Dermis blood vessel endothelial cell (primary cell): ENCODE measurements around the gene PSMD8. TPM values are rescaled to one million over a fixed set of nuclear protein-coding genes. Genes with fewer than 3 reads are reported as not detected.
"Not testable (repeated sequence)": the region's sequence is repeated elsewhere in the genome, so short reads cannot be mapped to it uniquely, and the experiment has no call there.

Experiments used
- DNase-seq: peaks from one replicate; pipeline ENCODE4 v3.0.0; 2010
- total RNA-seq: library from RNA; depleted of rRNA; stranded (reverse); fragments of >200 nt; gene quantifications from 2 replicates; pipeline ENCODE4 v1.2.3, GENCODE V29; 2014

The PSMD8 gene
- total RNA-seq, 1 donor from 2014 or later, result 251 TPM

DNA sequence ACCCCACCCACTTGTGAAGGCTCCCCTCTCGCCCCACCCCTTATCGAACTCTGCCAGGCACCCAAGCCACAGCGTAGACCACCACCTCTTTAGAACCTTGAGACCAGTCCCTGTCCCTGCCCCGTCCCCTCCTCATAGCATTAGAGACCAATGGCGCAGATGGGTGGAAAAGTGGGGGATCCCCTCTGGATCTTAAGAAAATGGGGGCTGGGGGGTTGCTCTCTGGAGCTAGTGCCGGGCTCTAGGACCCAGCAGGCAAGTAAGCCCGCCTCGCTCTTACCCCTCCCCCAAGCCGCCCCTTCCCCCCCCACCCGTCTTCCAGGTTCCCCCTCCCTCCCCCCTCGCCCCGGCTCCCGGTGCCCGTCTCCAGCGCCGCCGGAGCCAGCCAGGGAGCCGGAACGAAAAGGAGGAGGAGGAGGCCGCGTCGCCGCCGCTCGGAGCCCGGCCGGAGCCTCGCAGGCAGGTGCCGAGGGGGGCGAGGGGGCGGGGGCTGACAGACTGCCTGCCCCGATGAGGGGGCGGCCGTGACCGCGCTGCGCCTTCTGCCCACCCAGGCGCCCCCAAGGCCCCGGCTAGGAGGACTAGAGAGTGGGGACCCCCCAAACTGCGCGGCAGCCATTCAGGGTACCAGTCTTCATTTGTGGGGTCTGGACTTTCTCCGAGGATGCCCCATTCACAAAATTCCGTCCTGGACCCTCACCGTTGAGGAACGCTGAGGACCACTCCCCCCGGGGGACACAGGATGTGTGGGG, 14.2 kb downstream of the PSMD8 start, which contains the start of gene SPRED3:
TSS of gene SPRED3 (plus strand) at position 349 of the 752 bp plus-strand sequence. CDS start 1,606 bp downstream, outside the sequence.
- peak; percentile 70 for DNase-seq

DNA sequence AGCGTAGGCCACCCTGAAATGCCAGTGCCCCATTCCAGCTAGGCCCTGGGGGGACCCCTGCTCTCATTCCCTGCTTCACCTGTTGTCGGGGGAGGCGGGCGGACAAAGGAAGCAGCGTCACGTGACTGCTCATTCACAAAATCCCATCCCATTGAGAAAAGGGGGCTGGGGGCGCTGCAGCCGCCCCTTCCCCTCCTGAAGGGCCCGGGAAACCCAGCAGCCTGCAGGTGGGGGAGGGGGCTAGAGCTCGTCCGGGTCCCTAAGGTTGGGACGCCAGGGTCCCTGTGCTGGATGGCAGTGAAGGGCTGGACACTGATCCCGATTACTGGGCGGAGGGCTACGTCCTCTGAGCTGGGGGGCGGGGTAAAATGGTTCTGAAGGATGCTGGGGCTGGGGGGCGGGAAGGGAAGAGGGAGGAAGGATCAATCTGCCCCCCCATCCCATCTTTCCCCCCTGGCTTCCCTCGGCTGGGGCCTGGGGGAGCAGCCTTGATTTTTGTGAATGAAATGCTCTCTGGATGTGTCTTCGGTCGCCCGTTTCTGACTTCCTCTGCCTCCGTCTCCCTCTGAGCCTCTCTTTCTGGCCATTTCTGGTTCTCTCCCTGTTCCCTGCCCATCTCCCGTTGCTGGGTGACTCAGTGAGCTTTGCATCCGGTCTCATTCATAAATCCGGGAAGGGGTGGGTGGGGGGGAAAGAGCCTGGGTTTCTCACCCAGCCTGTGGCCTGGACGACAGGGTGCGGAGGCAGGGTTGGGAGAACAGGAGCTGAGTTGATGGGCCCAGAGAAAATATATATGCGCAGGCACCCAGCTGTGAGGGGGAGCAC, 14.9 kb downstream of the PSMD8 start:
- DNase-seq, result peak; percentile 83

DNA sequence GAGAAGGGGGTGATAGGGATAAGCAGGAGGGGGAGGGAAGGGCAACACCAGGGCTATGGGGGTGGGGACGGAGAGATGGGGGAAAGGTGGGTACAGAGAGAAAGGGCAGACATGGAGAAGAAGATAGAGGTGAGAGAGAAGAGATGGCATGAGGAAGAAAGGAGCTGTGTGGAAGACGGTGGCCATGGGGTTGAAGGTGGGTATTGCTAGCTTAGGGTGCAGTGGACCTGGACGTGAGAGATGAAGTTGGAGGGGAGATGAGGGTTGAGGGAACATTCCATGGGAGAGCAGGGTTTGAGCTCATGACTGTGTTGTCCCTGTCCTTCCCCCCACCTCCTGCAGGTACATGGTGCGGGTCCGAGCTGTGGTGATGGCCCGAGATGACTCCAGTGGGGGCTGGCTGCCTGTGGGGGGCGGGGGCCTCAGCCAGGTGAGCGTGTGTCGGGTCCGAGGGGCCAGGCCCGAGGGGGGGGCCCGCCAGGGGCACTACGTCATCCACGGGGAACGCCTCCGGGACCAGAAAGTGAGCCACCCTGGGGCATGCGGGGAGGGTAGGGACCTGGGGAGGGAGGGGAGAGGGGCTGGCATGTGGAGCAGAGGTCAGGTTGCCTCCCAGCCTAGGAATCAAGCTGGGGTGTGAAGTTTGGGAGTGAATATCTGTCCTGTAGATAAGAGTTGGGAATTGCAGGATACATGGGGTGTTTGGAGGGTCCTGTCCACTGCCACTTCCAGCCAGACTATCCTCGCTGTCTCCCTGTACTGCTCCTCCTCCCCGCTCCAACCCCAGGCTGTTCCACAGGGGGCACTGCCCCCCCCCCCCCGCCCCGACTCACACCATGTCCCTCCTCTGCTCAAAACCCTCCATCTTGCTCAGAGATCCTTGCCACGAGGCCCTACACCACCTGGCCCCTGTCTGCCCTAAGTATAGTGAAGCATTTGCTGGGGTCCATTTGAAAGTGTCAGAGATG, 15.9 kb downstream of the PSMD8 start:
- no peak for DNase-seq

DNA sequence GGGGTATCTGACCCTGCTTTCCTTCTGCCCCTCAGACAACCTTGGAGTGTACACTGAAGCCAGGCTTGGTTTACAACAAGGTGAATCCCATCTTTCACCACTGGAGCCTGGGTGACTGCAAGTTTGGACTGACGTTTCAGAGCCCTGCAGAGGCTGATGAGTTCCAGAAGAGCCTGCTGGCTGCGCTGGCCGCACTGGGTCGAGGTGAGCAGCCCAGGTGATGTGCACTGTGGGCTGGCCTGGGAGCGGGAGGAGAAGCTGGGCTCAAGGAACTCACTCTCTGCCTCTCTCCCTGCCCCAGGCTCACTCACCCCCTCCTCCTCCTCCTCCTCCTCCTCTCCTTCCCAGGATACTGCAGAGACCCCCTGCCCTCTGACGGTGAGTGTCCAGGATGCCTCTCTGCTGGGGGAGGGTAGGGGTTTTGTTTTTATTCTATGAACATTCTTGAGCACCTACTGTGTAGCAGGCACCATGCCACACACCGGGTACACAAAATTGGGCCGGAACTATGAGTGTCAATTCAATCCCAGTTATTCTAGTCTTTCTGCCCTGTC, 17.6 kb downstream of the PSMD8 start:
- no peak for DNase-seq

DNA sequence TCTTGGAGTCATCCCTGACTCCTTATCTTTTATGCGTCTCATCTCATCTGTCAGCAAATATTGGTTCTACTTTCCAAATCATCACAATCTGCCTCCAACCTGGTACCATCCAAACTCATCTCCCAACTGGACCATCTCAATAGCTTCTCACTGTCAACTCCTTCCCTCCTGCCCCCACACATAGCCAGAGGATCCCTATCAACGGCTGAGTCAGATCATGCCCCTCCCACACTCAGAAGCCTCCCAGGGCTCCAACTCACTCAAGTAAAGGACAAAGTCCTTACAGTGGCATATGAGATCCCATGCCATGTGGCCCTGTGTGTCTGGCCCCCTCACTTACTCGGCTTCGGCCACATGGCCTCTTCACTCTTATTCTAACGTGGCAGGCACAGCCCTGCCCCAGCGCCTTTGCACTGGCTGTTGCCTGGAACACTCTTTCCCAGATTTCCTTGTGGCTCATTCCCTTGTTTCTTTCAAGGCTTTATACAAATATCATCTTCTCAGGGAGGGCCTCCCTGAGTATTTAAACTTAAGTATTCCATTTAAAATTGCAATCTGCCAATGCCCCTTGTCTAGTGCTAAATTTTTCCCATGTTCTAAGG, 18.4 kb downstream of the PSMD8 start:
- no peak for DNase-seq

DNA sequence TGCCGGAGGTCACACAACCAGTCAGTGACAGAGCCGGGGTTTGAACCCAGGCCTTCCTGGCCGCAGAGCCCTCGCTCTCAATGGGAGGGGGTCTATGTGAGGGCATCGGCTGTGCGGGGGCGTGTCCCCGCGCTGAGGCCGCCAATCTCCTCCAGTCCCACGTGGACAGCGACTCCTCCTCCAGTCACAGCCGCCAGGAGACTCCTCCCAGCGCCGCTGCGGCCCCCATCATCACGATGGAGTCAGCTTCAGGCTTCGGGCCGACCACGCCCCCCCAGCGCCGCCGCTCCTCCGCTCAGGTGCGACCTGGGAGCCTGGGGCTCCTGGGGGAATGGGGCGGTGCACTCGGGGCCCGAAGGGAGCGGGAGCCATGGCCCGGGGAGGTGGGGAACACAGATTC, 20.1 kb downstream of the PSMD8 start:
- peak; percentile 37 for DNase-seq

DNA sequence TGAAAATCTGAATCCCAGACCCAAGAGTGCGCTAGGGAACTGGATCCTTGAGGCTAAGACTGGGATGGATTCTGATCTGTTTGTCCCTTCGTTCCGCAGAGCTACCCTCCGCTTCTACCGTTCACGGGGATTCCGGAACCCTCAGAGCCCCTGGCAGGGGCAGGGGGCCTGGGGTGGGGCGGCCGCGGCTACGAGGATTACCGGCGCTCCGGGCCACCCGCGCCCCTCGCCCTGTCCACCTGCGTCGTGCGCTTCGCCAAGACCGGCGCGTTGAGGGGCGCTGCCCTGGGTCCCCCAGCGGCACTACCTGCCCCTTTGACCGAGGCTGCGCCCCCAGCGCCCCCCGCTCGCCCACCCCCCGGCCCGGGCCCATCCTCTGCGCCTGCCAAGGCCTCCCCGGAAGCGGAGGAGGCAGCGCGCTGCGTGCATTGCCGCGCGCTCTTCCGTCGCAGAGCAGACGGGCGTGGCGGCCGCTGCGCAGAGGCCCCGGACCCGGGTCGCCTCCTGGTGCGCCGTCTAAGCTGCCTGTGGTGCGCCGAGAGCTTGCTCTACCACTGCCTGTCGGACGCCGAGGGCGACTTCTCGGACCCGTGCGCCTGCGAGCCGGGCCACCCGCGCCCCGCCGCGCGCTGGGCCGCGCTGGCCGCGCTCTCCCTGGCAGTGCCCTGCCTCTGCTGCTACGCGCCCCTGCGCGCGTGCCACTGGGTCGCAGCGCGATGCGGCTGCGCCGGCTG, 21.2 kb downstream of the PSMD8 start:
- DNase-seq, result no peak

DNA sequence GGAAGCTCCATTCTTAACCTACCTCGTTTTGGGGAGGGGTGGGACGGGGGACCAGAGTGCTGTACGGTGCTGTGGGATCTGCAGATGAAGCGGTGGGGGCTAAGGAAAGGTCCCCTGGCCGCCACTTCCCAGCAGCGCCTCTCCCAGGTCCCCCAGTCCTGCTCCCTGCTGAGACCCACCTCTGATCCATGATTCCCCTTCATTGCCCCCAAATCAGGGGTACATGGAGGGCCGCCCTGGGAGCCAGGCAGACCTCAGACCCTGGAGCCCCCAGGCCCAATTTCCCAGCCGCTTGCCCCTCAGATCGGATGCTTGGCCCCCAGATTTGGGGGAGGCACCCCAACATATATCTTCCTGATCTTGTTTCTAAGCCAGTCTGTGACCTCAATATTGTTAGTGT, 24.7 kb downstream of the PSMD8 start:
- DNase-seq, result no peak

DNA sequence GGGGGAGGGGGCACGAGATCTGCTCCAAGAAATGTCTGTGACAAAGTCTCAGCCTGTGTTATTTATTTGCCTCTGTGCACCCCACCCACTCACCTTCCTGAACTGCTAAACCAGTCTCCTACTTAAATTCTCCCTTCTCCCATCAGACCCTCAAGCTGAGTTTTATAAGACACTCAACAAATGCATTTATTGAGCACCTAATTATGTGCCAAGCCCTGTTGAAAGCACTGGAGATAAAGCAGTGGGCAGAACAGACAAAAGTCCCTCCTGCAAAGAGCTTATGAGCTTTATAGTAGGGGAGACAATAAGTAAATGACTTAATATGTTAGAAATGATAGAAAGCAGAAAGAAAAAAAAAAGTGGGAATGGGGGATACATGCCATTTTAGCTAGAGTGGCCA, 25.2 kb downstream of the PSMD8 start:
- no peak for DNase-seq

DNA sequence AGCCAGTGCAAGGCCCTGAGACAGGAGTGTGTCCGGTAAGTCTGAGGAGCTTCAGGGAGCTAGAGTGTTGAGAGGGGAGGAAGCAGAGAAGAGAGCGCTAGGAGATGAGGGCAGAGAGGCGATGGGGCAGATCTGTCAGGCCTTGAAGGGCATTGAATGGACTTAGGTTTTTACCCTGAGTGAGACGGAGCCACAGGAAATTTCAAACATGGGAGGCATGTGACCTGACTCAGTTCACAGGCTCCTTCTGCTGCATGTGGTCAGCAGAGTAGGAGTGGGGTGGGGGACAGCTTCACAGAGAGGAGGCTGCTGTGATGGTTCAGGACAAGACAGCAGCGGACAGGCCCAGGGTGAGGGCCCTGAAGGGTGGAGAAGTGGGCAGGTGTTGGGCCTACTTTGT, 26.0 kb downstream of the PSMD8 start:
- DNase-seq, result no peak

DNA sequence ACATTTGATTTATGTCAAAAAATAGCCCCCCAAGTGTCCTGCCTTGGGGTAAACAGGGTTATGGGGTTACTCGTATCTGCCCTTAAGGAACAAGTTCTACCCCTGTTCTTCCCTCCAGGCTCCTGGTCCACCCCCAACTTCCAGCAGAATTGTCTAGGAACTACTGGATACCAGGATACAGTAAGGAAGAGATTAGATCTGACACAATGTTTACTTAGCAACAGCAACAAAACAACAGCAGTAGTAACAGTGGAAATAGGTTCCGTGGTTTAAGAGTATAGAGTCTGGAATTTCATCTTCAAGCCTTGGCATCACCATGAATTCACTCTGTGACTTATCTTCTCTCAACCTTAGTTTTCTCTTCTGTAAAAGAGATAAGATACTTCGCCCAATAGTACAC, 26.8 kb downstream of the PSMD8 start:
- DNase-seq, result peak; percentile 68

DNA sequence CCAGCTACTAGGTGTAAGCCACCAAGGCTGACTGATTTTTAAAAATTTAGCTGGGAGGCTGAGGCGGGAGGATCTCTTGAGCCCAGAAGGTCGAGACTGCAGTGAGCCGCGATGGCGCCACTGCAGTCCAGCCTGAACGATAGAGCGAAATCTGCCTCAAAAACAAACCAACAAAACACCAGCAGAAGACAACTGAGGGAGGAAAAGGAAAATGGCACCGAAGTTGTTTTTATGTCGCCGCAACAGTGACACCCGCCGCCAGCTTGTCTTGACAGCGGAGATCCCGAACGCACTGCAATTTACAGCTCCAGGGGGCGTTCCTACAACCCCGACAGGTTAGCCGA, 28.2 kb downstream of the PSMD8 start:
- DNase-seq, result no peak

DNA sequence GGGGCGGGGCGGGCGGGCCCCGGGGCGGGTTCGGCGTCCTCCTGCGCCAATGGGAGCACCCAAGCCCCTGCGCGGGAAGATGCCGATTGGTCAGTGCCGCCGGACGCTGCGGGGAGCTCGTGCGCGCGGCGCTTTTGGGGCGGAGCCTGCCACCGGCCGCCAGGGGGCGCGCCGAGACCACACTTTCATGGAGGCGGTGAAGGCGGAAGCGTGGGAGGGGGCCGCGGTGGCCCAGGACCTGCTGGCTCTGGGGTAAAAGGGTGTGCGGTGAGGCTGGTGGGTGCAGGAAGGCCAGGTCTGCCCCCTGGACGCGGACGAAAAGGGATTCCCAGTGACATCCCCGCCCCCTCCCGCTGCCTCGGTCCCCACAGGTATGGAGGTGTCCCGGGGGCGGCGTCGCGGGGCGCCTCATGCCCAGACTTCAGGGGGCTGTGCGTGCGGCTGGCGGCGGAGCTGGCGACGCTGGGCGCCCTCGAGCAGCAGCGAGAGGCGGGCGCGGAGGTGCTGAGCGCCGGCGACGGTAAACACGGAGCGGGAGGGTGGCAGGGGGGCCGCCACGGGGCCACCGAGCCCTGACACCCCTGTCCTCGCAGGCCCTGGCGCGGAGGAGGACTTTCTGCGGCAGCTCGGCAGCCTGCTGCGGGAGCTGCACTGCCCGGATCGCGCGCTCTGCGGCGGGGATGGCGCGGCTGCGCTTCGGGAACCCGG, 28.8 kb downstream of the PSMD8 start, which contains the start of gene FAM98C:
TSS of gene FAM98C (plus strand) at position 127 of the 708 bp plus-strand sequence. CDS start at position 188, 61 bp downstream.
- DNase-seq, result peak; percentile 98

DNA sequence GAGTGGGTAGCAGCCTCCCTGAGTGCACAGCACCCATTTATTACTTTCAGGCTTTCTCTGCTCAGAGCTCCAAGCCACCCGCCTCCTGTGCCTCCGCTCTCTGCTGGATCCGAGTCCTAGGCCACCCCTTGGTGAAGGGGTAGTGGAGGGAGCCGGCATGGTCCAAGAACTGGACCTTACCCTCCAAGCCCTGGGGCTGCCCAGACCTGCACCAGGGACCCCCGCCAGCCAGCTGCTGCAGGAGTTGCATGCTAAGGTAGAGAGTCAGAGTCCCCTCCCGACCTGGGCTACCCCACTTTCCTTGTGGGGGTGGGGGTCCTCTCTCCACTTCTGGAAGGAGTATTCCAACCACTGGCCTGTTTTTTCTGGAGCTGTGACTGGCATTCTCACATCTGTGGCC, 30.5 kb downstream of the PSMD8 start:
- no peak for DNase-seq

DNA sequence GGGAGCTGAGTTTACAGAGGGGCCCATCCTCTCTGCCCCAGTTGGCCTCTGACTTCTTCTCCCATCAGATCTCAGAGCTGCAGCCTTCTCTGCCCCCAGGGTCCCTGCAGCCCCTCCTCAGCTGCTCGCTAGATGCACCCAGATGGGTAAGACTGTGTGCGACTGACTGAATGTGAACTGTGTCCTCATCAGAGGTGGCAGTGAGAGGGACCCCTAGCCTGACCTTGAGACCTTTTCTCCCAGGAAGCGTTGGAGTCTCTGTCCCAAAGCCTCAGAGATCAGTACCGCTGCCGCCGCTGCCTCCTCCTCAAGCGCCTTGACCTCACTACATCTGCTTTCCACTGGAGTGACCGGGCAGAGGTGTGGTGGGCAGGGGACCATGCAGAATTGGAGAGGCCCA, 30.9 kb downstream of the PSMD8 start:
- DNase-seq, result no peak

DNA sequence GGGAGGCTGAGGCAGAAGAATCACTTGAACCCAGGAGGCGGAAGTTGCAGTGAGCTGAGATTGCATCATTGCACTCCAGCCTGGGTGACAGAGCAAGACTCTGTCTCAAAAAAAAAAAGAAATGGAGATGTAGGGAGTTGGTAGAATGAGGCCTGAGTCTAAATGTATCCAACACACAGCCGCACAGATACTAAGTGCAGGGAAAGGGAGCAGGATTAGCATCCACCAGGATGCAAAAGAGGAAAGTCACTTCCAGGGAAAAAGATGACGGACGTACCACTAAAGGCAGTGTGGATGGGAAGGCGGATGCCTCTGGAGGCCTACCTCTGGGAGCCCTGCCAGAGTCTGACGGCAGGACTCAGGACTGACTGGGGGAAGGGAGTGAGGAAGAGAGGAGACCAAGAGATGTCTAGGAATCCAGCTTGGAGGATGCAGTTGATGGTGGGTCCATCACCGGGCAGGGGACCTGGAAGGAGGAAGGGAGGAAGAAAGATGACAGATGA, 35.3 kb downstream of the PSMD8 start:
- no peak for DNase-seq

DNA sequence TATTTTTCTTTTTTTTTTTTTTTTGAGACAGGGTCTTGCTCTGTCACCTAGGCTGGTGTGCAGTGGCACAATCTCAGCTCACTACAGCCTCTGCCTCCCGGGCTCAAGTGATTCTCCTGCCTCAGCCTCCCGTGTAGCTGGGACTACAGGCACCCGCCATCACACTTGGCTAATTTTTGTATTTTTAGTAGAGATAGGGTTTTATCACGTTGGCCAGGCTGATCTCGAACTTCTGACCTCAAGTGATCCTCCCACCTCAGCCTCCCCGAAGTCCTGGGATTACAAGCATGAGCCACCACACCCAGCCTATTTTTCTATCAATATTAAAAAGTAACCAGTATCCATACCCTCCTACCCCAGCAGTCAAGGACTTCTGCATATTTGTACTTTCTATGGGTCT, 36.0 kb downstream of the PSMD8 start:
- DNase-seq, result not testable (repeated sequence)

DNA sequence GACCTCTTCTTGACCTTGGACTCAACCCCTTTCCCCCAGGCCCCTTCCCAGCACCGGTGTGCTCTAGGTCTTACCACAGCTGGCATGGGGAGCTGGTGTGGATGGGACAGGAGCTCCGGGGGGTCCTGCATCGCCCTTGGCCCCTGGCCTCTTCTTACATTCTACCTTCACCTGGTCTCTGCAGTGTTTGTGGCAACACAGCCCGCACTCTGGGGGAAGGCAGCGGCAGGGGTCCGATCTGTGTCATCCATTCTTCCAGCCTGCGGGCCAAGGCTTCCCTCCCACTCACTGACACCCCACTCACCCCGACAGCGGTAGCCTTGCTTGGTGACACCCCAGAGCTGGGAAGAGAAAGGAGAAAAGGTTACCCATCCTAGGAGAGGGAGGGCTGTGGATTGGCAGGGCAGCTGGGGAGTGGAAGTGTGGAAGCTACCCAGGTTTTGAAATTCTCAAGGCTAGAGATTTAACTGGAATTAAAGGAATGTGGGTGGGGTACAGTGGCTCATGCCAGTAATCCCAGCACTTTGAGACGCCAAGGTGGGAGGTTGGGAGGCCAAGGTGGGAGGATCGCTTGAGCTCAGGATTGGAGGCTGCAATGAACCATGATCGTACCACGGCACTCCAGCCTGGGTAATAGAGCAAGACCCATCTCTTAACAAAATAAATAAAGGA, 36.8 kb downstream of the PSMD8 start:
- no peak for DNase-seq

DNA sequence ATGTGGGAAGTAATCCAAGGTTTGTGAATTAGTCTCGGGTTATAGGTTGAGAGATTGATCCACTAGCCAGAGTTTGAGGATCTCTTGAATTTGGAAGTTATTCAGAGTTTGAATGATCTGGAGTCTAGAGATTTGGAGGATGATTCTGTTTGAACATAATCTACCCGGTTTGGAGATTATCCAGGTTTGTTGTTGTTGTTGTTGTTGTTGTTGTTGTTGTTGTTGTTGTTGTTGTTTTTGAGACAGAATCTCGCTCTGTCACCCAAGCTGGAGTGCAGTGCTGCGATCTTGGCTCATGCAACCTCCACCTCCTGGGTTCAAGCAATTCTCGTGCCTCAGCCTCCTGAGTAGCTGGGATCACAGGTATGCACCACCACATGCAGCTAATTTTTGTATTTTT, 37.5 kb downstream of the PSMD8 start:
- DNase-seq, result not testable (repeated sequence)

DNA sequence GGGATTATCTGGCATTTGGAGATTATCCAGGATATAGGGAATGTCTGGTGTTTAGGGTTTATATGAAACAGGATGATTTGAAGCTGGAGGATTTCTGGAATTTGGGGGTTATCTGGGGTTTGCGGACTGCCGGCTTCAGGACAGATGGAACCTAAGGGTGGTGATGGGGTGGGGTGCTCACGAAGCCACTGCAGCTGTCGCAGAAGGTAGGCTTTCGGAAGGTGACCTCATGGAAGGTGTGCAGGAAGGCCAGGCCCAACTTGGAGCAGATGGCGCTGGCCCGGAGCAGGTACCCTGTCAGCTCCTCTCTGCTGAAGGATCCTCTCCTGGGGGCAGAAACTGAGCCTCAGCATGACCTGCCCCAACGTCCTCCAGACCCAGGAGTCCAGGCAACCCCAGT, 38.1 kb downstream of the PSMD8 start:
- no peak for DNase-seq
